HepG2 (cell line): ENCODE measurements around the gene TBATA. TPM values are rescaled to one million over a fixed set of nuclear protein-coding genes. Genes with fewer than 3 reads are reported as not detected.
A peak's percentile ranks its signal among the peaks of the same experiment; 100 is the strongest.

ENCODE experiments used
- ARID4A ChIP-seq: sonication (generic); formaldehyde crosslinking; IDR thresholded peaks from 2 replicates; pipeline ENCODE4 v1.5.0; 2020; ENCODE audit warnings: mild to moderate bottlenecking, missing genetic modification reagents, borderline replicate concordance
- ATF4 ChIP-seq, 2 experiments: fragments of 450-650 bp in 1 of 2; sonication (generic) in 1 of 2; formaldehyde crosslinking; IDR thresholded peaks; 2 replicates each; pipeline versions ENCODE4 v1.5.0 to v1.8.0; 2020 to 2022; ENCODE audit warnings: mild to moderate bottlenecking in 1 of 2, missing genetic modification reagents in 1 of 2
- DNMT1 ChIP-seq: sonication (generic); formaldehyde crosslinking; IDR thresholded peaks from 2 replicates; pipeline ENCODE4 v1.5.1; 2020; ENCODE audit warnings: mild to moderate bottlenecking, missing genetic modification reagents
- ERF ChIP-seq: IDR thresholded peaks from 2 replicates; pipeline ENCODE4 v1.6.1; 2018; ENCODE audit warnings: missing biosample characterization, missing genetic modification reagents
- FIP1L1 ChIP-seq: fragments of 200-400 bp; formaldehyde crosslinking; IDR thresholded peaks from 2 replicates; pipeline ENCODE4 v1.6.1; 2018; ENCODE audit warnings: low read depth, mild to moderate bottlenecking, low read length, moderate library complexity, borderline replicate concordance; ENCODE audit not compliant: insufficient read depth
- FOSL2 ChIP-seq: sonication (generic); formaldehyde crosslinking; IDR thresholded peaks from 2 replicates; pipeline ENCODE4 v1.4.0; 2020; ENCODE audit warnings: missing genetic modification reagents
- FOXP4 ChIP-seq: sonication (generic); formaldehyde crosslinking; IDR thresholded peaks from 2 replicates; pipeline ENCODE4 v1.4.0; 2020; ENCODE audit warnings: missing genetic modification reagents
- MAZ ChIP-seq, 2 experiments: sonication (generic) in 1 of 2; formaldehyde crosslinking in 1 of 2; IDR thresholded peaks; 2 replicates each; pipeline versions ENCODE4 v1.5.0 to v1.6.1; 2012 to 2020; ENCODE audit warnings: low read depth in 2 of 2, mild to moderate bottlenecking in 2 of 2, borderline replicate concordance in 1 of 2, improper control_type of control experiment in 1 of 2, low read length in 1 of 2, missing genetic modification reagents in 1 of 2, moderate library complexity in 1 of 2
- PHF21A ChIP-seq: sonication (generic); formaldehyde crosslinking; IDR thresholded peaks from 2 replicates; pipeline ENCODE4 v1.5.0; 2020; ENCODE audit warnings: mild to moderate bottlenecking, missing genetic modification reagents
- PITX1 ChIP-seq: sonication (generic); formaldehyde crosslinking; IDR thresholded peaks from 2 replicates; pipeline ENCODE4 v1.5.1; 2020; ENCODE audit warnings: mild to moderate bottlenecking, missing genetic modification reagents
- PTBP1 ChIP-seq: fragments of 200-400 bp; formaldehyde crosslinking; IDR thresholded peaks from 2 replicates; pipeline ENCODE4 v1.6.1; 2018; ENCODE audit warnings: low read length, low read depth; ENCODE audit not compliant: poor library complexity, severe bottlenecking
- SAFB2 ChIP-seq: sonication (generic); formaldehyde crosslinking; IDR thresholded peaks from 2 replicates; pipeline ENCODE4 v1.5.1; 2020; ENCODE audit warnings: missing genetic modification reagents, low read depth, mild to moderate bottlenecking, borderline replicate concordance
- SIX1 ChIP-seq: sonication (generic); formaldehyde crosslinking; IDR thresholded peaks from 2 replicates; pipeline ENCODE4 v1.4.0; 2020; ENCODE audit warnings: missing genetic modification reagents, borderline replicate concordance
- SPEN ChIP-seq: sonication (generic); formaldehyde crosslinking; IDR thresholded peaks from 2 replicates; pipeline ENCODE4 v1.5.1; 2020; ENCODE audit warnings: low read depth, mild to moderate bottlenecking, missing genetic modification reagents
- ZBTB39 ChIP-seq: sonication (generic); formaldehyde crosslinking; IDR thresholded peaks from 2 replicates; pipeline ENCODE4 v1.5.0; 2020; ENCODE audit warnings: missing genetic modification reagents
- ZNF138 ChIP-seq: sonication (generic); formaldehyde crosslinking; IDR thresholded peaks from 2 replicates; pipeline ENCODE4 v1.5.0; 2020; ENCODE audit warnings: mild to moderate bottlenecking, low read depth, missing genetic modification reagents
- ZNF749 ChIP-seq: sonication (generic); formaldehyde crosslinking; IDR thresholded peaks from 2 replicates; pipeline ENCODE4 v1.8.0; 2022; ENCODE audit warnings: mild to moderate bottlenecking, missing genetic modification reagents, moderate library complexity, borderline replicate concordance
- ZNF768 ChIP-seq: sonication (generic); formaldehyde crosslinking; IDR thresholded peaks from 2 replicates; pipeline ENCODE4 v1.4.0; 2020; ENCODE audit warnings: missing genetic modification reagents
- polyA plus RNA-seq, 8 experiments: library from polyadenylated mRNA; depleted of rRNA in 3 of 8; stranded (reverse) in 7 of 8; unstranded in 1 of 8; fragments of >200 nt; fragmentation: Illumina TruSeq in 4 of 8; extraction: Trizol in 4 of 8; gene quantifications; 2 replicates each; pipeline versions ENCODE4 v1.2.1 to v1.2.3, GENCODE V29; 2011 to 2016; ENCODE audit warnings: low read depth in 4 of 8, missing spikeins in 1 of 8, mixed read lengths in 1 of 8; ENCODE audit not compliant: insufficient read depth in 1 of 8
- total RNA-seq, 5 experiments: library from RNA; depleted of rRNA; stranded (reverse); fragments of >200 nt; fragmentation: Illumina TruSeq; extraction: Trizol; gene quantifications; 2 replicates each; pipeline ENCODE4 v1.2.3, GENCODE V29; 2016; ENCODE audit warnings: low read depth in 1 of 5

The TBATA gene
- total and polyA plus RNA-seq, 2 of the 13 experiments (the other 11 are each of a cell fraction or from before 2014, with no cell fraction given): not detected

- TF ChIP-seq FOXP4 (CRISPR knock-in tag) (no peak), ZNF138 (CRISPR knock-in tag) (0 out of 2 replicates have a peak, but pooled peaks have one; percentile 0), DNMT1 (CRISPR knock-in tag) (no peak), ZBTB39 (CRISPR knock-in tag) (no peak), PITX1 (CRISPR knock-in tag) (peak; percentile 61), MAZ (IDR thresholded peaks at IDR 0.05; ENCODE audit: borderline replicate concordance, low read depth, low read length) (peak; percentile 38; the same call in 1 of the 2 replicates), MAZ (CRISPR knock-in tag; IDR thresholded peaks at IDR 0.05; ENCODE audit: low read depth) (peak; percentile 23; the same call in 1 of the 2 replicates), SPEN (no peak), ARID4A (CRISPR knock-in tag) (peak; percentile 19; the same call in 1 of the 2 replicates), PHF21A (CRISPR knock-in tag) (peak; percentile 58; the same call in 1 of the 2 replicates), FOSL2 (CRISPR knock-in tag) (no peak), ATF4 (CRISPR knock-in tag; IDR thresholded peaks at IDR 0.05) (peak in 1 of 2 experiments; percentile 58; a peak in 2 of 4 replicates), SAFB2 (no peak), SIX1 (CRISPR knock-in tag) (peak; percentile 51; the same call in 1 of the 2 replicates), ERF (CRISPR knock-in tag) (no peak), PTBP1 (no peak), ZNF768 (CRISPR knock-in tag) (no peak), FIP1L1 (no peak), ZNF749 (CRISPR knock-in tag) (peak; percentile 49; the same call in 1 of the 2 replicates)
These were observed 31.2 kb upstream of the TBATA start (continued) for GRCh38 chr10:70816220-70816894.
